Kidney epithelial cell (primary cell): ENCODE results near the gene RFXAP. TPM values are rescaled to one million over a fixed set of nuclear protein-coding genes. Genes with fewer than 3 reads are reported as not detected.

Experiments used
- DNase-seq: peaks from one replicate; pipeline ENCODE4 v3.0.0-alpha.2; 2010; ENCODE audit warnings: low read depth
- H3K27me3 ChIP-seq: 2 replicates; pipeline ENCODE4 v1.6.0; 2011; ENCODE audit warnings: low read length; ENCODE audit not compliant: control insufficient read depth, insufficient read depth
- H3K36me3 ChIP-seq: 2 replicates; pipeline ENCODE4 v1.5.1; 2011; ENCODE audit warnings: low read length; ENCODE audit not compliant: control insufficient read depth, insufficient read depth
- H3K4me3 ChIP-seq: 2 replicates; pipeline ENCODE4 v1.5.1; 2011; ENCODE audit warnings: low read depth, mild to moderate bottlenecking, control low read depth, low read length
- CTCF ChIP-seq: IDR thresholded peaks from 2 replicates; pipeline ENCODE4 v1.5.1; 2011; ENCODE audit warnings: mild to moderate bottlenecking, moderate library complexity, low read length, control low read depth, inconsistent platforms; ENCODE audit not compliant: insufficient read depth, poor library complexity, severe bottlenecking
- total RNA-seq: library from RNA; depleted of rRNA; stranded (reverse); fragments of >200 nt; gene quantifications from 2 replicates; pipeline ENCODE4 v1.2.3, GENCODE V29; 2015

Gene RFXAP
- total RNA-seq, 1 donor from 2014 or later: 2.4 TPM

GRCh38 chr13:36789061-36789460 is 30.0 kb upstream of the RFXAP start:
- no peak overlapping the region for H3K4me3 ChIP-seq
- H3K27me3 ChIP-seq: no peaks in the 10 kb centered on the region
- no peak for DNase-seq
- H3K36me3 ChIP-seq: no peaks in the 10 kb centered on the region
- no peak for TF ChIP-seq CTCF

DNA sequence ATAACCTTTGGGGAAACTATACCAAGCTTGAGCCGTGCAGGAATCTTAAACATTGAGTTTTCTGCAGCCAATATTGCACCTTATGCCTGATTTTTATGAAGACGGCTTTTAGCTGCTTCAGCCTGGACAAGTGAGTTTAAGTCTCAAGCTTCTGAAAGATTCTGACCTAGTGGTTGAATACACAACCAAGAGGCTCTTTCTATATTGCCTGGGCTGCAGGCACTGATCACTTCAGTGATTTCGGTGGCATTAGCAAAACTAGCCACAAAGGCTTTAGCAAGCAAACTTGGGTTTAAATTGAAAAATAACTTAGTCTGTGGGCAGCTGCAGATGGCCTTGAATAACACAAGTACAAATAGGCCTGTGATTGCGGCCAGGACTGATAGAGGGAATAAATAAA is 29.3 kb upstream of the RFXAP start:
- no peak for TF ChIP-seq CTCF
- H3K4me3 ChIP-seq: no peak overlapping the region

GRCh38 chr13:36794706-36795105 is 24.3 kb upstream of the RFXAP start:
- no peaks in the 10 kb centered on the region for H3K27me3 ChIP-seq
- no peak for DNase-seq
- no peak for TF ChIP-seq CTCF
- no peaks in the 10 kb centered on the region for H3K36me3 ChIP-seq
- H3K4me3 ChIP-seq: no peak overlapping the region

More for the DNA sequence above, 29.3 kb upstream of the RFXAP start:
- Histone ChIP-seq H3K36me3 (no peaks in the 10 kb centered on the region), H3K27me3 (no peaks in the 10 kb centered on the region)
- DNase-seq: no peak

- no peaks in the 10 kb centered on the region for H3K36me3 ChIP-seq
- no peaks in the 10 kb centered on the region for H3K27me3 ChIP-seq
- TF ChIP-seq CTCF: no peak
- no peak for DNase-seq
- H3K4me3 ChIP-seq: no peak overlapping the region
Measured at GRCh38 chr13:36795463-36795862, 23.6 kb upstream of the RFXAP start.

DNA sequence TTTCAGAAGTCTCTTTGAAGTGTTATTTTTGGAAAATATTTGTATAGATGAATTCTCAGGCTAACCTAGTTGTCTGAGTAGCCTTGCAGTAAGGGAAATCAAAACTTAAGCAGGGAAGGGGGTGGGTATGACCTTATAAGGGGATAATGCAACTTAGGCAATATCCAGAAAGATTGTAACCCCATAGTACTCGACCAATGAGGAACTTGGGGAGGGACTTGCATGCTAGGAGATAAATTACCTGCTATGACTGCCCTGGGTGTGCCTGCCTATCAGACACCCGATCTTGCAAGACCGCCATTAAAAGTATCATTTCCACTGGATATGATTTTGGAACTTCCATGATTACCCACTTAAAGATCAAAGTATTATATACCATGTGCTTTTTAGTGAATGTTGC is 23.0 kb upstream of the RFXAP start:
- Histone ChIP-seq H3K27me3 (no peaks in the 10 kb centered on the region), H3K36me3 (no peaks in the 10 kb centered on the region), H3K4me3 (no peak overlapping the region)
- TF ChIP-seq CTCF: no peak
- no peak for DNase-seq

DNA sequence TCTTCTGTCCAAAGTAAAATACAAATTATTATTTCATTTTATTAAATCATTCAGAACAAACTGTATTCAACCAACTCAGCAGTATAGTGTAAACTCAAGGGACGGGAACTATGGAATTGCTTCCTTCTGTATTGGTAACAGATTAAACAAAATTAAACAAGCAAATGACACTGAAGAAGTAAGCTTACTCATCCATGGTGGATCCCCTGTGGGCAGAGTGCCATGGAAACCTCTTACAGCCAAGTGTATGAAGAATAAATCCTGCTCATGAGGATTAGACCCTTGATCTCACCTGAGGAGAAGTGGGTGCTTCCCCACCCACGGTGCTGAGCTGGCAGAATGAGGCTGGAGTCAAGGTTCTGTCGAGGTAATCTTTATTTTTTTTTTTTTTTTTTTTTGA is 18.0 kb upstream of the RFXAP start:
- no peak for DNase-seq
- TF ChIP-seq CTCF: no peak
- no peaks in the 10 kb centered on the region for H3K27me3 ChIP-seq
- H3K36me3 ChIP-seq: no peaks in the 10 kb centered on the region
- no peak overlapping the region for H3K4me3 ChIP-seq
